Measurements from ENCODE around the gene MAP2. TPM values are rescaled to one million over a fixed set of nuclear protein-coding genes. Genes with fewer than 3 reads are reported as not detected.

MAP2 gene
- total RNA-seq, 1 experiment from 2014 or later: 71.1 TPM

GRCh38 chr2:209681201-209681735 is 257.4 kb downstream of the MAP2 start:
- no peak overlapping the region for H3K4me3 ChIP-seq
- no peaks in the 10 kb centered on the region for H4K20me1 ChIP-seq (ENCODE audit: insufficient read depth)
- H3K36me3 ChIP-seq (ENCODE audit: low read depth): no peaks in the 10 kb centered on the region
- H3K27ac ChIP-seq: no peak overlapping the region
- H3K27me3 ChIP-seq (ENCODE audit: insufficient read depth, low read depth): no peaks in the 10 kb centered on the region
- ChIA-PET POLR2A (ENCODE audit: unreplicated experiment) (no interaction called here), CTCF (no interaction called here)
- no peak overlapping the region for H2AFZ ChIP-seq
- H3K9me3 ChIP-seq (ENCODE audit: insufficient read depth, low read depth): no peaks in the 10 kb centered on the region
- intact Hi-C loops (cut with micrococcal nuclease; ENCODE audit: unreplicated experiment): no loop called here
- H3K4me2 ChIP-seq: no peak overlapping the region
- H3K9me2 ChIP-seq (ENCODE audit: insufficient read depth): no peaks in the 10 kb centered on the region
- H3K79me2 ChIP-seq (ENCODE audit: low read depth): no peaks in the 10 kb centered on the region
- no peaks in the 10 kb centered on the region for H3F3A ChIP-seq (ENCODE audit: insufficient read depth, low read depth)
- no peak for DNase-seq
- TF ChIP-seq, protein P1, sequence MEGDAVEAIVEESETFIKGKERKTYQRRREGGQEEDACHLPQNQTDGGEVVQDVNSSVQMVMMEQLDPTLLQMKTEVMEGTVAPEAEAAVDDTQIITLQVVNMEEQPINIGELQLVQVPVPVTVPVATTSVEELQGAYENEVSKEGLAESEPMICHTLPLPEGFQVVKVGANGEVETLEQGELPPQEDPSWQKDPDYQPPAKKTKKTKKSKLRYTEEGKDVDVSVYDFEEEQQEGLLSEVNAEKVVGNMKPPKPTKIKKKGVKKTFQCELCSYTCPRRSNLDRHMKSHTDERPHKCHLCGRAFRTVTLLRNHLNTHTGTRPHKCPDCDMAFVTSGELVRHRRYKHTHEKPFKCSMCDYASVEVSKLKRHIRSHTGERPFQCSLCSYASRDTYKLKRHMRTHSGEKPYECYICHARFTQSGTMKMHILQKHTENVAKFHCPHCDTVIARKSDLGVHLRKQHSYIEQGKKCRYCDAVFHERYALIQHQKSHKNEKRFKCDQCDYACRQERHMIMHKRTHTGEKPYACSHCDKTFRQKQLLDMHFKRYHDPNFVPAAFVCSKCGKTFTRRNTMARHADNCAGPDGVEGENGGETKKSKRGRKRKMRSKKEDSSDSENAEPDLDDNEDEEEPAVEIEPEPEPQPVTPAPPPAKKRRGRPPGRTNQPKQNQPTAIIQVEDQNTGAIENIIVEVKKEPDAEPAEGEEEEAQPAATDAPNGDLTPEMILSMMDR (conservative IDR thresholded peaks at IDR 0.05): no peak
- no peak for TF ChIP-seq EZH2 (IDR thresholded peaks at IDR 0.05; ENCODE audit: low read depth)
- BruUV-seq (replicated peaks): no TSS peak
- no peaks in the 10 kb centered on the region for H3K4me1 ChIP-seq (replicated peaks; ENCODE audit: insufficient read depth)

DNA sequence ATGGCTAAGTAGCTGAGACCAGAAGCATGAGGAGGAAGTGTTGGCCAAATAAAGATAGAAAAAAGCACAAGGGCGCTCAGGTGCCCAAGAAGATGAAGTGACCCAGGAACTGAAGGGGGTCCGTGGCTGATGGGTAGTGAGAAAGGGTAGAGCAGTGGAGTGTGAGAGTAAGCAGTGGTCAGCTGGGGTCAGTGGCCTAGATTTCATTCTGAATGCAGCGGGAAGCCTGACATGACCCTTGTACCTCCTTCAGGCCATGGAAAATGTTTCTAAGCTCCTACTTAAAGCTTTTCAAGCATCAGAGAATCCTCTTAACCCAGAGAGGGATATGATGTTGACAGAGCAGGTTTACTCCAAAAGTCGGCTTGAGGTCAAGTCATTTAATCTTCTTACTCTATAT is 258.8 kb downstream of the MAP2 start:
- H3K27ac ChIP-seq: no peak overlapping the region
- no peaks in the 10 kb centered on the region for H3K9me2 ChIP-seq (ENCODE audit: insufficient read depth)
- H3K9me3 ChIP-seq (ENCODE audit: insufficient read depth, low read depth): no peaks in the 10 kb centered on the region
- TF ChIP-seq, protein P1 (conservative IDR thresholded peaks at IDR 0.05): no peak
- TF ChIP-seq EZH2 (IDR thresholded peaks at IDR 0.05; ENCODE audit: low read depth): no peak
- H3K4me2 ChIP-seq: no peak overlapping the region
- no peak for DNase-seq
- BruUV-seq (replicated peaks): no TSS peak
- POLR2A ChIA-PET (ENCODE audit: unreplicated experiment): interaction anchor here (0.7 kb wide), 1 partner anchor 501 kb away, joined by 7 read pairs; no protein-coding TSS in a partner anchor
- CTCF ChIA-PET: no interaction called here
- H3K36me3 ChIP-seq (ENCODE audit: low read depth): no peaks in the 10 kb centered on the region
- H3K4me3 ChIP-seq: no peak overlapping the region
- H4K20me1 ChIP-seq (ENCODE audit: insufficient read depth): no peaks in the 10 kb centered on the region
- no peaks in the 10 kb centered on the region for H3K4me1 ChIP-seq (replicated peaks; ENCODE audit: insufficient read depth)
- no peaks in the 10 kb centered on the region for H3K27me3 ChIP-seq (ENCODE audit: insufficient read depth, low read depth)
- H3K79me2 ChIP-seq (ENCODE audit: low read depth): no peaks in the 10 kb centered on the region
- H2AFZ ChIP-seq: no peak overlapping the region
- H3F3A ChIP-seq (ENCODE audit: insufficient read depth, low read depth): no peaks in the 10 kb centered on the region
- intact Hi-C loops (cut with micrococcal nuclease; ENCODE audit: unreplicated experiment): no loop called here

DNA sequence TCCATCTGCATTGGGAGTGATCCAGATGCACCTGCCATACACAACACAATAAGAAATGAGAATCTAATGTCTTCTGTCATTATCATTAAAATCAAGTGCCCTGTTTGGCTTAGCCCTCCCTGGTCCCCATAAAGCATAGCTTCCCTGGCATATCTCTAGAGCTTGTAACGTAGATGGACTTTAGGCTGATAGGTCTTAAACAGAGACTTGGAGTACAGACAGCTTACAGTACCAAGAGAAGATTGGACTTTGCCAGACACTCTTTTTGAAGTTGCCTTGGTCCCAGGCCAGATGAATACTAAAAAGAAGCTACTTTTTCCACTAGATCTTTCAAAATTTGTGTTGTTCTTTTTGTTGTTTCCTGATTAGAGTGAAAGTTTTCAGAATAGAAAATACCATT is 261.5 kb downstream of the MAP2 start:
- no peaks in the 10 kb centered on the region for H3K36me3 ChIP-seq (ENCODE audit: low read depth)
- H3K4me3 ChIP-seq: no peak overlapping the region
- BruUV-seq (replicated peaks): no TSS peak
- intact Hi-C loops (cut with micrococcal nuclease; ENCODE audit: unreplicated experiment): no loop called here
- H3K27me3 ChIP-seq (ENCODE audit: insufficient read depth, low read depth): no peaks in the 10 kb centered on the region
- TF ChIP-seq, protein P1 (conservative IDR thresholded peaks at IDR 0.05): no peak
- TF ChIP-seq EZH2 (IDR thresholded peaks at IDR 0.05; ENCODE audit: low read depth): no peak
- ChIA-PET POLR2A (ENCODE audit: unreplicated experiment) (no interaction called here), CTCF (no interaction called here)
- no peaks in the 10 kb centered on the region for H3K9me3 ChIP-seq (ENCODE audit: insufficient read depth, low read depth)
- H3K4me2 ChIP-seq: no peak overlapping the region
- no peaks in the 10 kb centered on the region for H3K4me1 ChIP-seq (replicated peaks; ENCODE audit: insufficient read depth)
- H3F3A ChIP-seq (ENCODE audit: insufficient read depth, low read depth): no peaks in the 10 kb centered on the region
- no peak overlapping the region for H3K27ac ChIP-seq
- DNase-seq: no peak
- H4K20me1 ChIP-seq (ENCODE audit: insufficient read depth): no peaks in the 10 kb centered on the region
- H3K9me2 ChIP-seq (ENCODE audit: insufficient read depth): no peaks in the 10 kb centered on the region
- no peaks in the 10 kb centered on the region for H3K79me2 ChIP-seq (ENCODE audit: low read depth)
- no peak overlapping the region for H2AFZ ChIP-seq

Measured in PC-9 (cell line).